HG02870 (cell line): ENCODE data around the gene GRM7.

Experiments used
- ATAC-seq: cut with Tn5 transposase; IDR thresholded peaks from one replicate; pipeline ENCODE4 v1.9.1; 2021; ENCODE audit warnings: mild to moderate bottlenecking, moderate library complexity; ENCODE audit not compliant: unreplicated experiment

The GRM7 gene

GRCh38 chr3:7292362-7292761 is 431.4 kb downstream of the GRM7 start:
- ATAC-seq, result no peak

GRCh38 chr3:7293286-7293685 is 432.4 kb downstream of the GRM7 start:
- ATAC-seq, result no peak

- ATAC-seq, result no peak
Measured at GRCh38 chr3:7305561-7305960, 444.6 kb downstream of the GRM7 start.

- no peak for ATAC-seq
Measured at GRCh38 chr3:7306901-7307300, 446.0 kb downstream of the GRM7 start.

- no peak for ATAC-seq
Measured at GRCh38 chr3:7307410-7307809, 446.5 kb downstream of the GRM7 start.

GRCh38 chr3:7309641-7310102 is 448.8 kb downstream of the GRM7 start:
- ATAC-seq, result no peak

GRCh38 chr3:7315037-7315436 is 454.1 kb downstream of the GRM7 start:
- ATAC-seq, result no peak

GRCh38 chr3:7322957-7323669 is 462.2 kb downstream of the GRM7 start:
- ATAC-seq, result no peak

GRCh38 chr3:7328339-7328738 is 467.4 kb downstream of the GRM7 start:
- no peak for ATAC-seq

DNA sequence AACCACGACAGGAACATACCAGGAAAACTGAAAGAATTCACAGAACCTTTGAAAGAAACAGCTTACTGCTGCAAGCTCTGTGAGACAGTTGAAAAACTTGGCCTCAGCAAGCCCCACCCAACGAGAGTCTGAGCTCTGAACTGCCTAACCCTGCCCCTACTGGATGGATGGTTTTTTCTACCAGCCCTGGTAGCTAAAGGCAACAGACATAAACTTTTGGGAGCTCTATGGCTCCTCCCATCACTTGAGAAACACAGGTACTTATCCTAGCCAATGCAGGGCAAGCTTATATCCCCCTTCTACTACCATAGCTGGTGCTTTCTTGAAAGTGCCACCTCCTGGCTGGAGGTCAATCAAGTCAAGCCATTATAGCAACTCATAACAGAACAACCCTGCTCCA is 471.8 kb downstream of the GRM7 start:
- ATAC-seq, result no peak

DNA sequence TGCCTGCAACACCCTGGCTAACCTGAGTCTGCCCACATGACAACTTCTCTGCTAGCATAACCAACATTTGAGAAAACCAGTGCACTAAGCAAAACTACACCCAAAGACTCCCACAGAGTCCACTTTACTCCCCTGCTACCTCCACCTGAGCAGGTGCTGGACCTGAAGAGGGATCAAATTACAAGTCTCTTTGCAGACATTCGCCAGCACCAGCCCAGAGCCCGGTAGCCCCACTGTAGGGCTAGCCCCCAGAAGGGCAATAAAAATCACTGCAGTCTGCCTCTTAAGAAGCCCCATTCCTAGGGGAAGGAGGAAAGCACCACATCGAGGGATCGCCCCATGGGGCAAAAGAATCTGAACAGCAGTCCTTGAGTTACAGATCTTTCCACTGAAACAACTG is 472.2 kb downstream of the GRM7 start:
- no peak for ATAC-seq

DNA sequence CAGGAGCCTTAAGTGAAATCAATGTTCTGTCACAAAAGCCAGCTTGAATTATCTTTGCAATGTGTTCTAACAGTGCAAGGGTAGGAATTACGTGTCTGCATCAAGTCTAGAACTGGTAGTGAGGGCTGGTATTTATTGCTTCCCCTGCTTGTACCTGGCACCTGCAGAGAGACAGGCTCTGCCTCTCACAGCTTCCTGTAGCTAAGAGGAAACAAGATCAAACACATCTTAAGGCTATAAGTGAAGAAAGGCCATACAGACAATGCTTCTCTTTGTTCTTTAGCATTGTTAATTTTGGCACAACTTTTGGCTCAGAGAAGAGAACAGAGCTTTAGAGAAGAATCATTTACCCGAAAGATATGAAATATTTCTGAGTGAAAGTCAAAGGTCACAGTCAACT is 479.9 kb downstream of the GRM7 start:
- no peak for ATAC-seq

DNA sequence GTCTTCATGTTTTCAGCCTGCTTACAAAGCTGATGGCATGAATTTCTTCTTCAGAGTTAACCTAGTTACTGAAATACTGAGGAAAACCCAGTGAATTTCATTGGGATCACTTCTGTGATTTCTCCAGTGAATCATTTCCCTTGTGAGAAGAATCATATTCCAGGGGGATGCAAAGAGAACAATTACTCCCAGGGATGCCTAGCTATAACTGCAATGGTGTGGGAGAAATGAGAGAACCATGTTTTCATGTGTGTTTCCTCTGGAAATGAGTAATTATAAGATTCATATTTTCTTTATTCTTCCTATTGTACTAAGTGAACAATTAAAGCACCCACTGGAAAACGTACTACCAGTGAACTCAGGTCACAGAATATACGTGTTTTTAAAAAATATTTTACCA is 485.4 kb downstream of the GRM7 start:
- ATAC-seq, result no peak

DNA sequence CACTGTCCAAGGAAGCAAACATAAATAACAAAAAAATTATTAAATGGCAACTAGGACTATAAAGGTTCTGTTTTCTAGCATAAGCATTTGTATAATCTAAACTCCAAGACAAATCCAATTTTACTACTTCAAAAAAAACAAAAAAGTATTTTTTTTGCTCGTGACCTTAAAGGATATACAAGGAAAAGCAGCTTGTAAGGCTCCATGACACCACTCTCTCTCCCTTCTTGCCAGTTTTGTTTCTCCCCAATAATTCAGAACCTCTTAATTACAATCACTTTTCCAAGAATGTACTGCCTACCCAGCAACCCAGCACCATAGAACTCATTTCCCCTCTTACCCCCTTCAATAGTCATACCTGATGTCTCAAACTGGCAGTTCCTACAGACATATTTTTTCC is 496.2 kb downstream of the GRM7 start:
- ATAC-seq, result no peak

DNA sequence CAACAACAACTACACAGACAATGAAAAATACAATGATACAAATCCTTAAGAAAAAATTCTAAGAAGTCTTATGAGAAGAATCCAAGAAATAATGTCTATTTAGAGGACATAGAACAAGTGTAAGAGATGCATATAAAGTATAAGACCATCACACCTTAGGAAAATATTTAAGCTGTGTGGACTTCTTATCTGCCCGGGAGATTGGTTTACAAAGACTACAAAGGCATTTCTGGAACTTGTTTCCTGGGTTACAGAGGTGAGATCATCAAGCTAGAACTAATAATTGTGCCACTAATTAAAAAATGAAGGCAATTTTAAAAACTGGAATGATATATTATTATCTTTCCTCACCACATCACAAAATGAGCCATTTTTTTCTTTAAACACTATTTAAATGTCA is 507.1 kb downstream of the GRM7 start:
- ATAC-seq, result no peak

GRCh38 chr3:7368597-7368996 is 507.7 kb downstream of the GRM7 start:
- ATAC-seq, result no peak

DNA sequence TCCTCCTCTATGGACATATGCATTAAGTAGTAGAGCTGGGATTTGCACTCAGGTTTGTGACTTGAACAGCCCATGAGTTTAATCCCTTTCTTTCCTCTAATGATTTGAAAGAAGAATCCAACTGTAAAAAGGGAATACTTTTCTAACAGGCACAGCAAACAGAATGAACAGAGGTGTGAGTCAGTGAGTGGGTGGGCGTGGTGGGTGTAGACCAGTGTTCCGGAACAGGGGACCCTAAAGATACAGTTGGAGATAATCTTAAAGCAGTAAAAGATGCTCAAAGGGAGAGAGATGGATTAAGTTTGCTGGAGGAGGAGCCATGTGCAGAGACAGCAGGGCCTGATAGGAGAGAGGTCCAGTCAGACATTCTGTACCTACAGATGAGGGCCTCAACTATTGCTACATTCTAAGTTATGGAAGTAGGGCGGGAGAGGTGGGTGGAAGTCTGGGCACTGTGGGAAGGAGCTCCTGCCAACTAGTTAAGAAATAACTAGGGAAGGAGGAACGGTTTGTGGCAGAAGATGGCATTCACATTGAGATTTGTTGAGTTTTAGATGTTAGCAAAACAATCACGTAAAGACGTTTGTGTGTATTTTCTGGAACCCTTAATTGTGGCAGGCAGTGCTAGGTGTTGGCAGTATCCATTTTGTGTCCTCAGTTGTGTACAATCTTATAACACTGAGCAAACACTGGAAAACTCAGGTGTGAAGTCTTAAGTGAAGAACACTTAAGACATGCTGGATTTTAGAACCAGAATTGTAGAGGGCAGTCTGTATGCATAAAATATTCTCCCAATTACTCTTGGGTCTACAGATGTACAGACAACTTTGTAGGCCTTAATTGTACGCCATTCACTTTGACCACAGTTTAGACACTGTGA is 511.0 kb downstream of the GRM7 start:
- ATAC-seq, result no peak

GRCh38 chr3:7377103-7377502 is 516.2 kb downstream of the GRM7 start:
- ATAC-seq, result no peak

GRCh38 chr3:7381741-7382140 is 520.8 kb downstream of the GRM7 start:
- no peak for ATAC-seq

DNA sequence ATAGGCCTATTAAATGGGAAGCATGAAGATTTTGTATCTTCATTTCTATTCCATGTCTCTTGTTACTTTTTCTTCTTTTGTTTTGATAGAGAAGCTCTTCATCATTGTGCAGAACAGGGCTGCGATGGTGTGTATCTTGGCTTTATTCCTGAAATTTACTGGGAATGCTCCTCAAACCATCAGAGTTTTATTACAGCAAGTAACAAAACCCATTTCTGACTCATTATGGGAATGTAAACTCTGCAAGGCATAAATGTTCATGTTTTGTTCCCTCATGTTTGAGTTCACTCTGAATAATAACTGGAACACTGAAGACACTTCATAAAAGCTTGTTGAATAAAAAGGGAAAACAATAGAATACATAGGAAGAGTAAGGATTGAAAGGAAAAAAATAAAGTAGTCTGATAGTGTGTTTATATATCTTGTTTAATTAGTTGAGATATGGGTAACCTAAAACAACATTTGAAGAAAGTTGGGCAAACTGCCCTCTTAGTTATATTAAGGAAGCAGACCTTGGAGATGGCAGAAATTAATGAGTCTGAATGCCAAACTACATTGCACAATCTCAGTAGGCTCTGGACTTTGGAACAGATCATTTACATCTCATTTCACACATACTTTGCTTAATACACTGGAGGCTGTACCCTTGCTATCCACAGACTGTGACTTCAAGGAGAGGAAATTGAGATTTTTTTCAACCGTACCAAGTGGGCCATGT is 521.5 kb downstream of the GRM7 start:
- no peak for ATAC-seq

GRCh38 chr3:7385635-7386034 is 524.7 kb downstream of the GRM7 start:
- no peak for ATAC-seq

- ATAC-seq, result no peak
Measured at GRCh38 chr3:7388026-7388425, 527.1 kb downstream of the GRM7 start.
